ENCODE measurements around the gene DMD.
A peak's percentile ranks its signal among the peaks of the same experiment; 100 is the strongest.
"Not testable (repeated sequence)": the region's sequence is repeated elsewhere in the genome, so short reads cannot be mapped to it uniquely, and the experiment has no call there.

DMD gene

GRCh38 chrX:32842053-32842452 lies 369.3 kb downstream of the DMD start:
- DNase-seq = no peak

GRCh38 chrX:32839781-32840180 lies 371.6 kb downstream of the DMD start:
- no peak for DNase-seq

- no peak for DNase-seq
Observed at GRCh38 chrX:32825009-32825408, 386.3 kb downstream of the DMD start.

GRCh38 chrX:32804034-32804433 lies 407.3 kb downstream of the DMD start:
- no peak for DNase-seq

GRCh38 chrX:32798990-32799389 lies 412.4 kb downstream of the DMD start:
- no peak for DNase-seq

GRCh38 chrX:32788936-32789335 lies 422.4 kb downstream of the DMD start:
- no peak for DNase-seq

- no peak for DNase-seq
Observed at GRCh38 chrX:32780109-32780508, 431.2 kb downstream of the DMD start.

GRCh38 chrX:32778965-32779364 lies 432.4 kb downstream of the DMD start:
- DNase-seq = no peak

GRCh38 chrX:32774966-32775365 lies 436.4 kb downstream of the DMD start:
- no peak for DNase-seq

- no peak for DNase-seq
Observed at GRCh38 chrX:32749070-32749469, 462.3 kb downstream of the DMD start.

GRCh38 chrX:32745323-32745722 lies 466.0 kb downstream of the DMD start:
- no peak for DNase-seq

- DNase-seq = no peak
Observed at GRCh38 chrX:32744921-32745320, 466.4 kb downstream of the DMD start.

- no peak for DNase-seq
Observed at GRCh38 chrX:32741910-32742309, 469.4 kb downstream of the DMD start.

- no peak for DNase-seq
Observed at GRCh38 chrX:32708542-32708941, 502.8 kb downstream of the DMD start.

- not testable (repeated sequence) for DNase-seq
Observed at GRCh38 chrX:32705385-32705784, 506.0 kb downstream of the DMD start.

- peak; percentile 4 for DNase-seq
Observed at GRCh38 chrX:32687379-32687778, 524.0 kb downstream of the DMD start.

GRCh38 chrX:32678487-32678886 lies 532.9 kb downstream of the DMD start:
- DNase-seq = no peak

GRCh38 chrX:32673193-32673592 lies 538.2 kb downstream of the DMD start:
- peak; percentile 24 for DNase-seq

- no peak for DNase-seq
Observed at GRCh38 chrX:32662516-32662915, 548.8 kb downstream of the DMD start.

GRCh38 chrX:32644476-32645245 lies 566.7 kb downstream of the DMD start:
- DNase-seq = no peak

- no peak for DNase-seq
Observed at GRCh38 chrX:32642283-32642682, 569.1 kb downstream of the DMD start.

- no peak for DNase-seq
Observed at GRCh38 chrX:32618154-32618553, 593.2 kb downstream of the DMD start.

- no peak for DNase-seq
Observed at GRCh38 chrX:32614707-32615106, 596.6 kb downstream of the DMD start.

- no peak for DNase-seq
Observed at GRCh38 chrX:32599156-32599555, 612.2 kb downstream of the DMD start.

GRCh38 chrX:32598707-32599106 lies 612.6 kb downstream of the DMD start:
- DNase-seq = no peak

Measured in NCI-H82 (cell line).